OCI-LY3 (cell line): ENCODE results near the gene ARSJ.
"Not testable (repeated sequence)": the region's sequence is repeated elsewhere in the genome, so short reads cannot be mapped to it uniquely, and the experiment has no call there.

Experiments used
- EZH2phosphoT487 ChIP-seq: fragments of 200-600 bp; shearing (Covaris generic); IDR thresholded peaks from 2 replicates; pipeline ENCODE4 v1.6.1; 2018; ENCODE audit warnings: antibody characterized with exemption, mixed run types, low read depth
- TF ChIP-seq, protein P1 (sequence below): fragments of 200-600, 300-600 bp; sonication (generic); IDR thresholded peaks from 2 replicates; pipeline ENCODE4 v1.5.1; 2014; ENCODE audit warnings: antibody characterized with exemption, low read length, low read depth

GRCh38 chr4:113924706-113925105 is 54.7 kb downstream of the ARSJ start:
- TF ChIP-seq, protein P1, sequence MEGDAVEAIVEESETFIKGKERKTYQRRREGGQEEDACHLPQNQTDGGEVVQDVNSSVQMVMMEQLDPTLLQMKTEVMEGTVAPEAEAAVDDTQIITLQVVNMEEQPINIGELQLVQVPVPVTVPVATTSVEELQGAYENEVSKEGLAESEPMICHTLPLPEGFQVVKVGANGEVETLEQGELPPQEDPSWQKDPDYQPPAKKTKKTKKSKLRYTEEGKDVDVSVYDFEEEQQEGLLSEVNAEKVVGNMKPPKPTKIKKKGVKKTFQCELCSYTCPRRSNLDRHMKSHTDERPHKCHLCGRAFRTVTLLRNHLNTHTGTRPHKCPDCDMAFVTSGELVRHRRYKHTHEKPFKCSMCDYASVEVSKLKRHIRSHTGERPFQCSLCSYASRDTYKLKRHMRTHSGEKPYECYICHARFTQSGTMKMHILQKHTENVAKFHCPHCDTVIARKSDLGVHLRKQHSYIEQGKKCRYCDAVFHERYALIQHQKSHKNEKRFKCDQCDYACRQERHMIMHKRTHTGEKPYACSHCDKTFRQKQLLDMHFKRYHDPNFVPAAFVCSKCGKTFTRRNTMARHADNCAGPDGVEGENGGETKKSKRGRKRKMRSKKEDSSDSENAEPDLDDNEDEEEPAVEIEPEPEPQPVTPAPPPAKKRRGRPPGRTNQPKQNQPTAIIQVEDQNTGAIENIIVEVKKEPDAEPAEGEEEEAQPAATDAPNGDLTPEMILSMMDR: not testable (repeated sequence)
- not testable (repeated sequence) for TF ChIP-seq EZH2phosphoT487
